ENCODE data around the gene BANF2. TPM values are rescaled to one million over a fixed set of nuclear protein-coding genes. Genes with fewer than 3 reads are reported as not detected.

The BANF2 gene
- total RNA-seq, 2 donors from 2014 or later: not detected

GRCh38 chr20:17725094-17725835 is 25.5 kb downstream of the BANF2 start:
- no peak for TF ChIP-seq CTCF (conservative IDR thresholded peaks at IDR 0.05)
- Histone ChIP-seq H3K9ac (ENCODE audit: extremely low read depth, low read length, poor library complexity, severe bottlenecking) (no peak overlapping the region), H3K4me3 (ENCODE audit: low read length) (no peak overlapping the region), H3K36me3 (ENCODE audit: control insufficient read depth, insufficient read depth, low read length) (no peaks in the 10 kb centered on the region), H3K27me3 (ENCODE audit: control insufficient read depth, insufficient read depth, low read length, poor library complexity, severe bottlenecking) (peaks cover 4% of the 10 kb centered on the region), H3K27ac (ENCODE audit: low read depth, low read length) (no peak overlapping the region), H3K9me3 (ENCODE audit: control insufficient read depth, low read length) (no peaks in the 10 kb centered on the region), H3K4me1 (ENCODE audit: control insufficient read depth, insufficient read depth, low read length) (no peaks in the 10 kb centered on the region)
- WGBS, 2 experiments (ENCODE audit: insufficient coverage in 1 of 2, insufficient read length in 1 of 2): 93 to 96% methylated on average over 9 to 13 of the region's 13 CpGs
- Mint-ChIP-seq H3K9me3 (peaks cover 2% of the 10 kb centered on the region), H3K27me3 (ENCODE audit: insufficient read depth) (peaks cover 11% of the 10 kb centered on the region), H3K4me3 (no peak overlapping the region), H3K36me3 (ENCODE audit: low read depth) (no peaks in the 10 kb centered on the region), H3K27ac (no peak overlapping the region), H3K4me1 (peaks cover 10% of the 10 kb centered on the region)
- DNase-seq: no peak

GRCh38 chr20:17726902-17727301 is 27.1 kb downstream of the BANF2 start:
- Histone ChIP-seq H3K4me1 (ENCODE audit: control insufficient read depth, insufficient read depth, low read length) (no peaks in the 10 kb centered on the region), H3K27ac (ENCODE audit: low read depth, low read length) (no peak overlapping the region), H3K9ac (ENCODE audit: extremely low read depth, low read length, poor library complexity, severe bottlenecking) (no peak overlapping the region), H3K9me3 (ENCODE audit: control insufficient read depth, low read length) (no peaks in the 10 kb centered on the region), H3K4me3 (ENCODE audit: low read length) (no peak overlapping the region), H3K27me3 (ENCODE audit: control insufficient read depth, insufficient read depth, low read length, poor library complexity, severe bottlenecking) (peaks cover 4% of the 10 kb centered on the region), H3K36me3 (ENCODE audit: control insufficient read depth, insufficient read depth, low read length) (no peaks in the 10 kb centered on the region)
- Mint-ChIP-seq H3K27ac (no peak overlapping the region), H3K27me3 (ENCODE audit: insufficient read depth) (peaks cover 11% of the 10 kb centered on the region), H3K36me3 (ENCODE audit: low read depth) (no peaks in the 10 kb centered on the region), H3K4me1 (peaks cover 8% of the 10 kb centered on the region), H3K4me3 (no peak overlapping the region), H3K9me3 (peaks cover 2% of the 10 kb centered on the region)
- DNase-seq: no peak
- TF ChIP-seq CTCF (conservative IDR thresholded peaks at IDR 0.05): no peak
- 88% methylated on average over 4 of the region's 4 CpGs; no CpG with 5 or more reads in 1 of the 2 experiments for WGBS, 2 experiments (ENCODE audit: insufficient coverage in 1 of 2, insufficient read length in 1 of 2)

- peaks cover 4% of the 10 kb centered on the region for H3K27me3 ChIP-seq (ENCODE audit: control insufficient read depth, insufficient read depth, low read length, poor library complexity, severe bottlenecking)
- no peaks in the 10 kb centered on the region for H3K9me3 ChIP-seq (ENCODE audit: control insufficient read depth, low read length)
- Mint-ChIP-seq H3K27me3 (ENCODE audit: insufficient read depth) (peaks cover 10% of the 10 kb centered on the region), H3K27ac (no peak overlapping the region), H3K4me3 (no peak overlapping the region), H3K36me3 (ENCODE audit: low read depth) (no peaks in the 10 kb centered on the region), H3K9me3 (peaks cover 2% of the 10 kb centered on the region), H3K4me1 (peaks cover 4% of the 10 kb centered on the region)
- no peak for TF ChIP-seq CTCF (conservative IDR thresholded peaks at IDR 0.05)
- no peaks in the 10 kb centered on the region for H3K36me3 ChIP-seq (ENCODE audit: control insufficient read depth, insufficient read depth, low read length)
- H3K4me1 ChIP-seq (ENCODE audit: control insufficient read depth, insufficient read depth, low read length): no peaks in the 10 kb centered on the region
- H3K4me3 ChIP-seq (ENCODE audit: low read length): no peak overlapping the region
- no peak overlapping the region for H3K27ac ChIP-seq (ENCODE audit: low read depth, low read length)
- no peak overlapping the region for H3K9ac ChIP-seq (ENCODE audit: extremely low read depth, low read length, poor library complexity, severe bottlenecking)
- DNase-seq: no peak
- 93 to 94% methylated on average over 3 to 10 of the region's 10 CpGs for WGBS, 2 experiments (ENCODE audit: insufficient coverage in 1 of 2, insufficient read length in 1 of 2)
These were observed 27.6 kb downstream of the BANF2 start for GRCh38 chr20:17727351-17727750.

Measured in endodermal cell (in vitro differentiated cells).